H1 (cell line): ENCODE results near the gene BTBD9. TPM values are rescaled to one million over a fixed set of nuclear protein-coding genes. Genes with fewer than 3 reads are reported as not detected.

Source experiments
- EGR1 ChIP-seq: IDR thresholded peaks from 2 replicates; pipeline ENCODE4 v1.6.1; 2011; ENCODE audit warnings: low read depth, low read length, borderline replicate concordance
- SAP30 ChIP-seq: fragments of 300-600 bp; sonication (generic); IDR thresholded peaks from 2 replicates; pipeline ENCODE4 v1.7.1; 2012; ENCODE audit warnings: low read length, moderate library complexity, mild to moderate bottlenecking, inconsistent platforms; ENCODE audit not compliant: insufficient read depth, insufficient replicate concordance
- polyA plus RNA-seq, 7 experiments: library from polyadenylated mRNA; depleted of rRNA in 3 of 7; stranded (reverse) in 5 of 7; unstranded in 2 of 7; fragments of >200 nt in 5 of 7; fragments of 200-250 nt in 2 of 7; gene quantifications; 1 replicate in 5 of 7; 2 replicates in 1 of 7; 4 replicates in 1 of 7; pipeline versions ENCODE4 v1.2.1 to v1.2.3, GENCODE V29; 2011 to 2013; ENCODE audit warnings: missing spikeins in 2 of 7, mixed read lengths in 2 of 7
- total RNA-seq: library from RNA; stranded (reverse); fragmentation: NEBNext Ultra II Directional; extraction: Animal tissue kit (Norgen Biotek cat#: 25700); gene quantifications from 2 replicates; pipeline ENCODE4 v1.2.1, GENCODE V29; 2021
- TF ChIP-seq, protein P1 (sequence below): fragments of 300-600 bp; sonication (generic); IDR thresholded peaks from 2 replicates; pipeline ENCODE4 v1.7.1; 2012; ENCODE audit warnings: low read length, moderate library complexity, mild to moderate bottlenecking, inconsistent platforms; ENCODE audit not compliant: insufficient replicate concordance
- TF ChIP-seq, protein P2 (sequence below), 3 experiments: IDR thresholded peaks; 1 replicate in 2 of 3; 2 replicates in 1 of 3; pipeline versions ENCODE4 v1.5.1 to v1.6.1; 2011; ENCODE audit warnings: low read length in 3 of 3, mild to moderate bottlenecking in 3 of 3, inconsistent platforms in 2 of 3, low read depth in 1 of 3, moderate library complexity in 1 of 3; ENCODE audit not compliant: insufficient read depth in 1 of 3; ENCODE audit errors: control extremely low read depth in 1 of 3

BTBD9 gene
- total and polyA plus RNA-seq, 2 of the 8 experiments (the other 6 are each of a cell fraction or from before 2014, with no cell fraction given), result 0.92 to 4.1 TPM

DNA sequence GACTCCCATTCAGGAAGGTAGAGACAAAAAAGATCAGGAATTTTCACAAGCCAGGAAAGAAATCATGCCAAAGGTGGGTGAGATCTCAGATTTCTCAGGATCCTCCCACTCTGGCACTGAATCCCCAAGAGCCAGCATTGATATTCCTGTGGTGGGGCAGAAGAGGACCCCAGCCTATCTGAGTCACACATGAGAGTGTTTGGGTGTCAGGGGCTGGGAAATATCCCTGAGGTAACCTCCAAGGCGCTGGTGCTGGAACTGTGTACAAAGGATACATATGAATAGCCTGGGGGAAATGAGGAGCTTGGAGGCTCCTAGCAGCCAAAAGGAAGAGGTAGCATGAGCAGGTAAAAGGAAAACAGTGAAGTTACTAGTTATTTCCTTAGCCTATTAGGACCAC is 369.4 kb downstream of the BTBD9 start (continued):
- TF ChIP-seq, protein P1, sequence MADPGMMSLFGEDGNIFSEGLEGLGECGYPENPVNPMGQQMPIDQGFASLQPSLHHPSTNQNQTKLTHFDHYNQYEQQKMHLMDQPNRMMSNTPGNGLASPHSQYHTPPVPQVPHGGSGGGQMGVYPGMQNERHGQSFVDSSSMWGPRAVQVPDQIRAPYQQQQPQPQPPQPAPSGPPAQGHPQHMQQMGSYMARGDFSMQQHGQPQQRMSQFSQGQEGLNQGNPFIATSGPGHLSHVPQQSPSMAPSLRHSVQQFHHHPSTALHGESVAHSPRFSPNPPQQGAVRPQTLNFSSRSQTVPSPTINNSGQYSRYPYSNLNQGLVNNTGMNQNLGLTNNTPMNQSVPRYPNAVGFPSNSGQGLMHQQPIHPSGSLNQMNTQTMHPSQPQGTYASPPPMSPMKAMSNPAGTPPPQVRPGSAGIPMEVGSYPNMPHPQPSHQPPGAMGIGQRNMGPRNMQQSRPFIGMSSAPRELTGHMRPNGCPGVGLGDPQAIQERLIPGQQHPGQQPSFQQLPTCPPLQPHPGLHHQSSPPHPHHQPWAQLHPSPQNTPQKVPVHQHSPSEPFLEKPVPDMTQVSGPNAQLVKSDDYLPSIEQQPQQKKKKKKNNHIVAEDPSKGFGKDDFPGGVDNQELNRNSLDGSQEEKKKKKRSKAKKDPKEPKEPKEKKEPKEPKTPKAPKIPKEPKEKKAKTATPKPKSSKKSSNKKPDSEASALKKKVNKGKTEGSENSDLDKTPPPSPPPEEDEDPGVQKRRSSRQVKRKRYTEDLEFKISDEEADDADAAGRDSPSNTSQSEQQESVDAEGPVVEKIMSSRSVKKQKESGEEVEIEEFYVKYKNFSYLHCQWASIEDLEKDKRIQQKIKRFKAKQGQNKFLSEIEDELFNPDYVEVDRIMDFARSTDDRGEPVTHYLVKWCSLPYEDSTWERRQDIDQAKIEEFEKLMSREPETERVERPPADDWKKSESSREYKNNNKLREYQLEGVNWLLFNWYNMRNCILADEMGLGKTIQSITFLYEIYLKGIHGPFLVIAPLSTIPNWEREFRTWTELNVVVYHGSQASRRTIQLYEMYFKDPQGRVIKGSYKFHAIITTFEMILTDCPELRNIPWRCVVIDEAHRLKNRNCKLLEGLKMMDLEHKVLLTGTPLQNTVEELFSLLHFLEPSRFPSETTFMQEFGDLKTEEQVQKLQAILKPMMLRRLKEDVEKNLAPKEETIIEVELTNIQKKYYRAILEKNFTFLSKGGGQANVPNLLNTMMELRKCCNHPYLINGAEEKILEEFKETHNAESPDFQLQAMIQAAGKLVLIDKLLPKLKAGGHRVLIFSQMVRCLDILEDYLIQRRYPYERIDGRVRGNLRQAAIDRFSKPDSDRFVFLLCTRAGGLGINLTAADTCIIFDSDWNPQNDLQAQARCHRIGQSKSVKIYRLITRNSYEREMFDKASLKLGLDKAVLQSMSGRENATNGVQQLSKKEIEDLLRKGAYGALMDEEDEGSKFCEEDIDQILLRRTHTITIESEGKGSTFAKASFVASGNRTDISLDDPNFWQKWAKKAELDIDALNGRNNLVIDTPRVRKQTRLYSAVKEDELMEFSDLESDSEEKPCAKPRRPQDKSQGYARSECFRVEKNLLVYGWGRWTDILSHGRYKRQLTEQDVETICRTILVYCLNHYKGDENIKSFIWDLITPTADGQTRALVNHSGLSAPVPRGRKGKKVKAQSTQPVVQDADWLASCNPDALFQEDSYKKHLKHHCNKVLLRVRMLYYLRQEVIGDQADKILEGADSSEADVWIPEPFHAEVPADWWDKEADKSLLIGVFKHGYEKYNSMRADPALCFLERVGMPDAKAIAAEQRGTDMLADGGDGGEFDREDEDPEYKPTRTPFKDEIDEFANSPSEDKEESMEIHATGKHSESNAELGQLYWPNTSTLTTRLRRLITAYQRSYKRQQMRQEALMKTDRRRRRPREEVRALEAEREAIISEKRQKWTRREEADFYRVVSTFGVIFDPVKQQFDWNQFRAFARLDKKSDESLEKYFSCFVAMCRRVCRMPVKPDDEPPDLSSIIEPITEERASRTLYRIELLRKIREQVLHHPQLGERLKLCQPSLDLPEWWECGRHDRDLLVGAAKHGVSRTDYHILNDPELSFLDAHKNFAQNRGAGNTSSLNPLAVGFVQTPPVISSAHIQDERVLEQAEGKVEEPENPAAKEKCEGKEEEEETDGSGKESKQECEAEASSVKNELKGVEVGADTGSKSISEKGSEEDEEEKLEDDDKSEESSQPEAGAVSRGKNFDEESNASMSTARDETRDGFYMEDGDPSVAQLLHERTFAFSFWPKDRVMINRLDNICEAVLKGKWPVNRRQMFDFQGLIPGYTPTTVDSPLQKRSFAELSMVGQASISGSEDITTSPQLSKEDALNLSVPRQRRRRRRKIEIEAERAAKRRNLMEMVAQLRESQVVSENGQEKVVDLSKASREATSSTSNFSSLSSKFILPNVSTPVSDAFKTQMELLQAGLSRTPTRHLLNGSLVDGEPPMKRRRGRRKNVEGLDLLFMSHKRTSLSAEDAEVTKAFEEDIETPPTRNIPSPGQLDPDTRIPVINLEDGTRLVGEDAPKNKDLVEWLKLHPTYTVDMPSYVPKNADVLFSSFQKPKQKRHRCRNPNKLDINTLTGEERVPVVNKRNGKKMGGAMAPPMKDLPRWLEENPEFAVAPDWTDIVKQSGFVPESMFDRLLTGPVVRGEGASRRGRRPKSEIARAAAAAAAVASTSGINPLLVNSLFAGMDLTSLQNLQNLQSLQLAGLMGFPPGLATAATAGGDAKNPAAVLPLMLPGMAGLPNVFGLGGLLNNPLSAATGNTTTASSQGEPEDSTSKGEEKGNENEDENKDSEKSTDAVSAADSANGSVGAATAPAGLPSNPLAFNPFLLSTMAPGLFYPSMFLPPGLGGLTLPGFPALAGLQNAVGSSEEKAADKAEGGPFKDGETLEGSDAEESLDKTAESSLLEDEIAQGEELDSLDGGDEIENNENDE, result no peak
- TF ChIP-seq, protein P2, sequence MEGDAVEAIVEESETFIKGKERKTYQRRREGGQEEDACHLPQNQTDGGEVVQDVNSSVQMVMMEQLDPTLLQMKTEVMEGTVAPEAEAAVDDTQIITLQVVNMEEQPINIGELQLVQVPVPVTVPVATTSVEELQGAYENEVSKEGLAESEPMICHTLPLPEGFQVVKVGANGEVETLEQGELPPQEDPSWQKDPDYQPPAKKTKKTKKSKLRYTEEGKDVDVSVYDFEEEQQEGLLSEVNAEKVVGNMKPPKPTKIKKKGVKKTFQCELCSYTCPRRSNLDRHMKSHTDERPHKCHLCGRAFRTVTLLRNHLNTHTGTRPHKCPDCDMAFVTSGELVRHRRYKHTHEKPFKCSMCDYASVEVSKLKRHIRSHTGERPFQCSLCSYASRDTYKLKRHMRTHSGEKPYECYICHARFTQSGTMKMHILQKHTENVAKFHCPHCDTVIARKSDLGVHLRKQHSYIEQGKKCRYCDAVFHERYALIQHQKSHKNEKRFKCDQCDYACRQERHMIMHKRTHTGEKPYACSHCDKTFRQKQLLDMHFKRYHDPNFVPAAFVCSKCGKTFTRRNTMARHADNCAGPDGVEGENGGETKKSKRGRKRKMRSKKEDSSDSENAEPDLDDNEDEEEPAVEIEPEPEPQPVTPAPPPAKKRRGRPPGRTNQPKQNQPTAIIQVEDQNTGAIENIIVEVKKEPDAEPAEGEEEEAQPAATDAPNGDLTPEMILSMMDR (IDR thresholded peaks at IDR 0.05; ENCODE audit: control extremely low read depth in 1 of 3, insufficient read depth in 1 of 3, low read depth in 1 of 3, low read length in 3 of 3), result no peak
- no peak for TF ChIP-seq SAP30
- TF ChIP-seq EGR1, result no peak
- TF ChIP-seq, all 59 proteins: peak for 0
